AG04450 (cell line): ENCODE results near the gene PAK2. TPM values are rescaled to one million over a fixed set of nuclear protein-coding genes. Genes with fewer than 3 reads are reported as not detected.

Experiments used
- CTCF ChIA-PET: fragments of 300-600, 350-600 bp; formaldehyde crosslinking; extraction: SDS; loops from one replicate; lab custom pipeline; 2022; ENCODE audit warnings: antibody characterized with exemption, inconsistent platforms; lab: Charles Lee
- POLR2A ChIA-PET: fragments of 350-600 bp; formaldehyde crosslinking; extraction: SDS; loops from one replicate; lab custom pipeline; 2021; ENCODE audit warnings: antibody characterized with exemption, inconsistent platforms; lab: Yijun Ruan, JAX
- DNase-seq: peaks from one replicate; pipeline ENCODE4 v3.0.0-alpha.2; 2011; ENCODE audit warnings: low read depth, low spot score
- H3K27ac ChIP-seq: one replicate; pipeline ENCODE4 v1.5.1; 2012; ENCODE audit warnings: low read depth, low read length, control low read depth
- H3K27me3 ChIP-seq: one replicate; pipeline ENCODE4 v1.6.0; 2012; ENCODE audit warnings: low read length; ENCODE audit not compliant: control insufficient read depth, insufficient read depth
- H3K4me3 ChIP-seq: 2 replicates; pipeline ENCODE4 v1.5.1; 2011; ENCODE audit warnings: mild to moderate bottlenecking, low read depth, low read length, control low read depth
- H3K9me3 ChIP-seq: 2 replicates; pipeline ENCODE4 v1.5.1; 2012; ENCODE audit warnings: low read length; ENCODE audit not compliant: control insufficient read depth, insufficient read depth
- CTCF ChIP-seq: IDR thresholded peaks from 2 replicates; pipeline ENCODE4 v1.5.1; 2011; ENCODE audit warnings: low read depth, low read length, control low read depth, inconsistent platforms
- polyA plus RNA-seq: library from polyadenylated mRNA; depleted of rRNA; stranded (reverse); fragments of >200 nt; gene quantifications from 2 replicates; pipeline ENCODE4 v1.2.3, GENCODE V29; 2011

Gene PAK2
- polyA plus RNA-seq, 1 experiment: 51.0 TPM

DNA sequence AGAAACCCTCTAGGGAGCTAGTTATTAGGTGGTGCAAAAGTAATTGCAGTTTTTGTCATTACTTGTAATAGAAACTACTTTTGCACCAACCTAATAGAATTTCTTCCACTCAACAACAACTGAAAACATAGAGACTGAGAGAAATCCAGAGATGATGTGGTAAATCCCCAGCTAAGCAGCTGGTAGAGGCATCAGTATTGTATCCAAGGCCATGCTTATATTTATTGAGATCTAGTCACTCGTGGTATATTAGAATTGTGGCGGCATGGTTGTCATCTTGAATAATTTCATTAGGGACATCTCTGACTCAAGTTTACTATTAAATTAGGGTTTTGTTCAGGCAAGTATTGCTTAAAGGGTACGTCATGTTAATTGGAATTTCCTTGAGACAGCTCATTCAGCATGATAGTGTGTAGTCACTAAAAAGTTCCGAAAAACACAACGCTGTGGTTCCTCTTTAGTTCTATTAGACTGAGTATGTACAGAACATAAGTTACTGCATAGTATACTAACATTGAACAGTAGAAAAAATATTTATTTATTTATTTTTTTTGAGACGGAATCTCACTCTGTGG, 35.3 kb downstream of the PAK2 start:
- TF ChIP-seq CTCF: no peak
- Histone ChIP-seq H3K4me3 (no peak overlapping the region), H3K27ac (no peak overlapping the region), H3K27me3 (no peaks in the 10 kb centered on the region), H3K9me3 (peaks cover 3% of the 10 kb centered on the region; the same call in 1 of the 2 replicates)
- no peak for DNase-seq
- CTCF ChIA-PET: interaction anchor here (1.5 kb wide), 1 partner anchor 166 kb away, joined by 5 read pairs; no protein-coding TSS in a partner anchor
- POLR2A ChIA-PET: no interaction called here

DNA sequence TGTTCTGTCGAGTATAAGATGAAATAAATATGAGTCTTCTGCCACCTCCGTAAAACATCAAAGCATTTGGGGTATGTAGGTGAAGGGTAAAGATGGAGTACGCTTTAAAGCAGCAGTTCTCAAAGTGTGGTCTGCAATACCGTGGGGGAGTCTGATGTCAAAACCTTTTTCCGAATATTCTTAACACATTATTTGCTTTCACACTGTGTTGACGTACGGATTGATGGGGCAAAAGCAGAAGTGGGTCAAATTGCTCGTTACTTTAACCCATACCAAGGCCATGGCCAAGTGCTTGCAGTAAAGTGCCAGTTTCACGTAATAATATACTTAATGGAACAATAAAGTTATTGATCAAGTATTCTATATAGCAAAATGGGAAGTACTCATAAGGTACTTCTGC, 36.3 kb downstream of the PAK2 start:
- peaks cover 11% of the 10 kb centered on the region; the same call in 1 of the 2 replicates for H3K9me3 ChIP-seq
- CTCF ChIA-PET: no interaction called here
- no peak overlapping the region for H3K27ac ChIP-seq
- no peak overlapping the region for H3K4me3 ChIP-seq
- no peak for DNase-seq
- POLR2A ChIA-PET: no interaction called here
- no peaks in the 10 kb centered on the region for H3K27me3 ChIP-seq
- TF ChIP-seq CTCF: no peak

- H3K27ac ChIP-seq: no peak overlapping the region
- no peak for TF ChIP-seq CTCF
- no peaks in the 10 kb centered on the region for H3K27me3 ChIP-seq
- POLR2A ChIA-PET: no interaction called here
- H3K4me3 ChIP-seq: no peak overlapping the region
- CTCF ChIA-PET: no interaction called here
- peaks cover 11% of the 10 kb centered on the region; the same call in 1 of the 2 replicates for H3K9me3 ChIP-seq
- no peak for DNase-seq
These were observed 38.2 kb downstream of the PAK2 start for GRCh38 chr3:196777836-196778235.

DNA sequence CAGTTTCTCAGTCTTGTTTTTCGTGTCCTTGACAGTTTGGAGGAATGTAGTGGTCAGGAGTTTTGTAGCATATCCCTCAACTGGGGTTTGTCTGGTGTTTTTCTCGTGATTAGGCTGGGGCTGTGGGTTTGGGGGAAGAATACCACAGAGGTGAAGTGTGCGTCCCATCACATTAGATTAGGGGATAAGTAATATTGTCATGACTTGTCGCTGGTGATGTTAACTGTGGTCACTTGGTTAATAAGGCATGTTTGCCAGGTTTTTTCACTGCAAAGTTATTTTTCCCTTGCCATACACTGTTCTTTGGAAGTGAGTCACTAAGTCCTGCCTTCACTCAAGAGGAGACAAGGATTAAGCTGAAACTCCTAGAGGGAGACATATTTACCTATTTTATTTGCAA, 39.1 kb downstream of the PAK2 start:
- peak; percentile 16 for DNase-seq
- Histone ChIP-seq H3K4me3 (no peak overlapping the region), H3K27me3 (no peaks in the 10 kb centered on the region), H3K9me3 (peaks cover 11% of the 10 kb centered on the region; the same call in 1 of the 2 replicates), H3K27ac (no peak overlapping the region)
- no peak for TF ChIP-seq CTCF
- POLR2A ChIA-PET: no interaction called here
- CTCF ChIA-PET: no interaction called here

- H3K9me3 ChIP-seq: peaks cover 11% of the 10 kb centered on the region; the same call in 1 of the 2 replicates
- H3K27me3 ChIP-seq: no peaks in the 10 kb centered on the region
- no peak for DNase-seq
- H3K27ac ChIP-seq: no peak overlapping the region
- CTCF ChIA-PET: no interaction called here
- H3K4me3 ChIP-seq: no peak overlapping the region
- POLR2A ChIA-PET: no interaction called here
- no peak for TF ChIP-seq CTCF
These were observed 42.9 kb downstream of the PAK2 start for GRCh38 chr3:196782511-196782910.
